ENCODE results near the gene MRPS17.

Gene MRPS17

GRCh38 chr7:56003749-56004148, 52.1 kb downstream of the MRPS17 start:
- TF ChIP-seq GATA3 (IDR thresholded peaks at IDR 0.05; ENCODE audit: low read depth, low read length): no peak
- no peak for TF ChIP-seq GATA2 (IDR thresholded peaks at IDR 0.05; ENCODE audit: low read depth, low read length)

Data from SH-SY5Y (cell line).